GM23338 (cell line): Measurements from ENCODE around the gene CLDN19. TPM values are rescaled to one million over a fixed set of nuclear protein-coding genes. Genes with fewer than 3 reads are reported as not detected.

Experiments used
- ATAC-seq: fragments of 200-7000 bp; cut with Tn5 transposase; 3 replicates; pipeline ENCODE4 v1.9.1; 2020
- DNase-seq: peaks from one replicate; pipeline ENCODE4 v3.0.0-alpha.2; 2015; ENCODE audit warnings: low spot score
- H2AFZ ChIP-seq: fragments of 200-600 bp; sonication (generic); 2 replicates; pipeline ENCODE4 v1.8.0; 2016; ENCODE audit warnings: antibody characterized with exemption, mild to moderate bottlenecking, moderate library complexity
- H3F3A ChIP-seq: fragments of 200-600 bp; sonication (generic); replicated peaks from 2 replicates; pipeline ENCODE4 v1.8.0; 2017; ENCODE audit warnings: antibody characterized with exemption, mixed run types, low read depth
- H3K27ac ChIP-seq: fragments of 200-600 bp; sonication (generic); 2 replicates; pipeline ENCODE4 v1.6.1; 2016; ENCODE audit warnings: low read depth
- H3K27me3 ChIP-seq: fragments of 200-600 bp; sonication (generic); 2 replicates; pipeline ENCODE4 v1.8.0; 2016; ENCODE audit warnings: mild to moderate bottlenecking, mixed run types, moderate library complexity; ENCODE audit not compliant: insufficient read depth
- H3K36me3 ChIP-seq: fragments of 200-600 bp; sonication (generic); 2 replicates; pipeline ENCODE4 v1.8.0; 2016; ENCODE audit warnings: mild to moderate bottlenecking; ENCODE audit not compliant: insufficient read depth
- H3K4me1 ChIP-seq: fragments of 200-600 bp; sonication (generic); 2 replicates; pipeline ENCODE4 v1.8.0; 2016; ENCODE audit warnings: mild to moderate bottlenecking, moderate library complexity; ENCODE audit not compliant: insufficient read depth
- H3K4me2 ChIP-seq: fragments of 200-600 bp; sonication (generic); 2 replicates; pipeline ENCODE4 v1.7.1; 2017; ENCODE audit warnings: mixed run types
- H3K4me3 ChIP-seq: fragments of 200-600 bp; sonication (generic); 2 replicates; pipeline ENCODE4 v1.6.1; 2016; ENCODE audit warnings: mixed run types
- H3K79me2 ChIP-seq: fragments of 200-600 bp; sonication (generic); replicated peaks from 2 replicates; pipeline ENCODE4 v1.8.0; 2017; ENCODE audit warnings: mild to moderate bottlenecking; ENCODE audit not compliant: insufficient read depth
- H3K9me2 ChIP-seq: fragments of 200-600 bp; sonication (generic); 2 replicates; pipeline ENCODE4 v1.8.0; 2017; ENCODE audit not compliant: insufficient read depth
- H4K20me1 ChIP-seq: fragments of 200-600 bp; sonication (generic); replicated peaks from 2 replicates; pipeline ENCODE4 v1.8.0; 2017; ENCODE audit warnings: mild to moderate bottlenecking; ENCODE audit not compliant: insufficient read depth
- H3K27ac Mint-ChIP-seq: 2 replicates; pipeline ENCODE4 v1.8.0; 2020; ENCODE audit warnings: inconsistent platforms, mild to moderate bottlenecking, moderate library complexity, mixed read lengths
- H3K27me3 Mint-ChIP-seq: 3 replicates; pipeline ENCODE4 v1.8.0; 2022; ENCODE audit warnings: low read depth, mild to moderate bottlenecking, moderate library complexity, mixed read lengths, inconsistent platforms; ENCODE audit not compliant: insufficient read depth, poor library complexity
- H3K36me3 Mint-ChIP-seq: 3 replicates; pipeline ENCODE4 v1.8.0; 2021; ENCODE audit warnings: low read depth, mild to moderate bottlenecking, inconsistent platforms, moderate library complexity, mixed read lengths
- H3K4me1 Mint-ChIP-seq: 3 replicates; pipeline ENCODE4 v1.8.0; 2020; ENCODE audit warnings: mild to moderate bottlenecking, inconsistent platforms, mixed read lengths
- H3K4me3 Mint-ChIP-seq: 3 replicates; pipeline ENCODE4 v1.8.0; 2021; ENCODE audit warnings: moderate library complexity, mild to moderate bottlenecking, inconsistent platforms, mixed read lengths
- H3K9me3 Mint-ChIP-seq: 3 replicates; pipeline ENCODE4 v1.8.0; 2020; ENCODE audit warnings: moderate library complexity, mild to moderate bottlenecking, inconsistent platforms, mixed read lengths
- CREB1 ChIP-seq: fragments of 250-450 bp; sonication (Bioruptor Pico); IDR thresholded peaks from 2 replicates; pipeline ENCODE4 v1.5.0; 2020; ENCODE audit warnings: low read depth, mild to moderate bottlenecking, moderate library complexity
- CTCF ChIP-seq, 2 experiments: fragments of 200-600 bp in 1 of 2; sonication (generic) in 1 of 2; conservative IDR thresholded peaks; 2 replicates each; pipeline versions ENCODE4 v1.5.1 to v1.6.1; 2016 to 2017; ENCODE audit warnings: antibody characterized with exemption in 2 of 2, low read depth in 2 of 2, mild to moderate bottlenecking in 2 of 2, moderate library complexity in 1 of 2
- EZH2 ChIP-seq: fragments of 200-600 bp; sonication (generic); IDR thresholded peaks from one replicate; pipeline ENCODE4 v1.8.0; 2017; ENCODE audit warnings: antibody characterized with exemption, mild to moderate bottlenecking, low read depth; ENCODE audit not compliant: unreplicated experiment
- JUNB ChIP-seq: IDR thresholded peaks from one replicate; pipeline ENCODE4 v1.6.1; 2016; ENCODE audit warnings: antibody characterized with exemption; ENCODE audit not compliant: unreplicated experiment
- NANOG ChIP-seq: IDR thresholded peaks from 2 replicates; pipeline ENCODE4 v1.6.1; 2016; ENCODE audit warnings: antibody characterized with exemption, borderline replicate concordance
- POLR2AphosphoS5 ChIP-seq: IDR thresholded peaks from 2 replicates; pipeline ENCODE4 v1.6.1; 2016; ENCODE audit warnings: antibody characterized with exemption, low read depth
- ZNF114 ChIP-seq: fragments of 250-450 bp; sonication (Bioruptor Pico); IDR thresholded peaks from 2 replicates; pipeline ENCODE4 v1.5.0; 2020; ENCODE audit warnings: mild to moderate bottlenecking, moderate library complexity
- ZNF331 ChIP-seq: fragments of 250-450 bp; sonication (Bioruptor Pico); IDR thresholded peaks from 2 replicates; pipeline ENCODE4 v1.5.0; 2020; ENCODE audit warnings: low read depth, mild to moderate bottlenecking, moderate library complexity
- long read RNA-seq: library from polyadenylated mRNA; unstranded; transcript quantifications from one replicate; pipeline ENCODE4 v2.0.0, GENCODE V29; 2020; ENCODE audit not compliant: unreplicated experiment
- polyA plus RNA-seq: library from polyadenylated mRNA; unstranded; fragments of >200 nt; fragmentation: Nextera tagmentation; extraction: Ambion mirVana; gene quantifications from 2 replicates; pipeline ENCODE4 v1.2.1, GENCODE V29; 2016
- total RNA-seq: library from RNA; depleted of rRNA; stranded (reverse); fragments of >200 nt; shearing (Covaris generic); gene quantifications from 2 replicates; pipeline ENCODE4 v1.2.3, GENCODE V29; 2014; rRNA removed
- TF ChIP-seq, protein P1 (sequence below): IDR thresholded peaks from 2 replicates; pipeline ENCODE4 v1.6.1; 2016; ENCODE audit warnings: antibody characterized with exemption

Gene CLDN19
- total RNA-seq (10.8 and 12.8 TPM in 2 replicates), polyA plus RNA-seq (2.3 and 2.6 TPM in 2 replicates)
- long read RNA-seq, partial matches to known transcripts = 0 of 3 reads
- long read RNA-seq, other reads (novel, unspliced or antisense) = 0 of 3 reads

DNA sequence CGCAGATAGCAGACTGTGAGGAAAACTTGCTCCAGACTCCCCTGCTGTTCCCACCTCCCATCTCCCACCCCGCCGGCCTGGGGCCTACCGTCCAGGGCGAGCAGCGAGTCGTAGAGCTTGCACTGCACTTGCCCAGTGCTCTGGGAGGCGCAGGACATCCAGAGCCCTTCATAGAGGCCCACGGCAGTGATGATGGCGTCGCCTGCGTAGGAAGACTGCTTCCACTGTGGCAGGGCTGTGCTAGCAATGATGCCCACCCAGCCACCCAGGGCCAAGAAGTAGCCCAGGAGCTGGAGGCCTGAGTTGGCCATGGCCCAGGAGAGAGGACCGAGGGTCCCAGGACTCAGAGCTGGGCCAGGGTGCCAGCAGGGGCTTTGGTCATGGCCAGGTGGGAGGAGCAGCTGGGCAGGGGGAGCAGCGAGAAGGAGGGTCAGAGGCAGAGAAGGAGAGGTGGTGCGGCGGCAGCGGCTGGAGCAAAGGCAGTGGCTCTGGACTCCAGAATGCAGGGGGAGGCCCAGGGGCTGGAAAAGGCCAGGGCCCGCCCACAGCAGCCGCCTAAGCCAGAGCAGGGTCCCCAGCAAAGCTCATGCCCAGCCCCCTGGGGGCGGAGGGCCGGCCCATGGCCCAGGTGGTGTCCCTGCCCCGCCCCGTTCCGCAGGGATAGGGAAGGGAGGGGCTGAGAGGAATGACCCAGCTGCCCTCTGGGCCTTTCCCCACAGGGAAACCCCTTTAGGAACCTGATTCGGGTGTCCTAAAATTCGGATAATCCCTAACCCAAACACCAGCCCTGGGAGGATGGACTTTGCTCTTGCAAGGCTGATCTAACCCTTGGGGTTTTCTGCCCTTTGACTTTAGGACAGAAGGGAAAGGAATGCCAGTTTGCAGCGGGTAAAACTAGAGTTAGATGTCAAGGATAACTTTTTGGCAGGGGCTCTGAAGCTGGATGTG, at the start of gene CLDN19:
Gene CLDN19 (minus strand): TSS at position 484 of the 948 bp plus-strand sequence. CDS start 173 bp downstream, at position 311.
- Histone ChIP-seq H3F3A (no peaks in the 10 kb centered on the region), H3K36me3 (no peaks in the 10 kb centered on the region), H3K4me2 (peak within 1 kb of the TSS; percentile 85), H3K4me1 (peaks cover 22% of the 10 kb centered on the region), H3K4me3 (peak within 1 kb of the TSS; percentile 47), H3K27ac (0 out of 2 replicates have a peak within 1 kb of the TSS, but pooled peaks have one; percentile 55), H2AFZ (peak within 1 kb of the TSS; percentile 95), H3K79me2 (no peaks in the 10 kb centered on the region), H3K9me2 (no peaks in the 10 kb centered on the region), H3K27me3 (no peaks in the 10 kb centered on the region), H4K20me1 (no peaks in the 10 kb centered on the region)
- Mint-ChIP-seq H3K27me3 (peaks cover 12% of the 10 kb centered on the region), H3K4me1 (peaks cover 42% of the 10 kb centered on the region), H3K27ac (peak within 1 kb of the TSS; percentile 84), H3K4me3 (peak within 1 kb of the TSS; percentile 60), H3K36me3 (peaks cover 2% of the 10 kb centered on the region; the same call in 1 of the 3 replicates), H3K9me3 (no peaks in the 10 kb centered on the region)
- TF ChIP-seq JUNB (peak; percentile 75), CTCF (conservative IDR thresholded peaks at IDR 0.05; ENCODE audit: low read depth in 2 of 2) (no peak), POLR2AphosphoS5 (peak; percentile 62)
- DNase-seq (peak; percentile 93), ATAC-seq (peak; percentile 90)

DNA sequence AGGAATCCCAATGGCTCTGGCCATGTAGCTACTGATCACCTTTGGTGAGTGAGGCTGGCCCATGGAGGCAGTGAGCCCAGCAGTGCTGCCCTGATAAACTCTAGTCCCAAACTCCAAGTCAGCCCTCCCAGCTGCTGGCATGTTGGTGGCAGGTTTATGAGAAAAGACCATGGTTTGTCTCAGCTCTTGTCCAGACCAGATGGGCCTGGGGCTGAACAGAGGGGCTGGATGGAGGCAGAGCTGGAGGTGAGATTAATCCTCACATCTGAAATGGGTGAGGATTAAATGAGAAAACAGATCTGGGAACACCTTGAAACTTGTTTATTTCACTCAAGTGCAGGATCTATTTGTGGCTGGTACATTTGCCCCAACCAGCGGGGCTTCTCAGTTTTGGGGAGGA, 48.0 kb upstream of the CLDN19 start:
- no peak overlapping the region for H3K27ac Mint-ChIP-seq

More for the DNA sequence above, 48.0 kb upstream of the CLDN19 start:
- Histone ChIP-seq H3K36me3 (no peaks in the 10 kb centered on the region), H3F3A (0 out of 2 replicates have a peak, but pooled peaks cover 11% of the 10 kb centered on the region), H4K20me1 (0 out of 2 replicates have a peak, but pooled peaks cover 4% of the 10 kb centered on the region), H3K79me2 (no peaks in the 10 kb centered on the region), H3K27ac (no peak overlapping the region), H3K9me2 (no peaks in the 10 kb centered on the region), H3K4me1 (peaks cover 5% of the 10 kb centered on the region; the same call in 1 of the 2 replicates), H3K4me3 (no peak overlapping the region), H3K4me2 (no peak overlapping the region), H2AFZ (no peak overlapping the region), H3K27me3 (peaks cover 6% of the 10 kb centered on the region; the same call in 1 of the 2 replicates)
- TF ChIP-seq EZH2 (no peak), POLR2AphosphoS5 (no peak), ZNF114 (CRISPR knock-in tag) (no peak), CREB1 (CRISPR knock-in tag) (no peak), CTCF (conservative IDR thresholded peaks at IDR 0.05; ENCODE audit: low read depth in 2 of 2) (no peak), NANOG (no peak), JUNB (no peak), ZNF331 (CRISPR knock-in tag) (no peak)
- TF ChIP-seq, protein P1, sequence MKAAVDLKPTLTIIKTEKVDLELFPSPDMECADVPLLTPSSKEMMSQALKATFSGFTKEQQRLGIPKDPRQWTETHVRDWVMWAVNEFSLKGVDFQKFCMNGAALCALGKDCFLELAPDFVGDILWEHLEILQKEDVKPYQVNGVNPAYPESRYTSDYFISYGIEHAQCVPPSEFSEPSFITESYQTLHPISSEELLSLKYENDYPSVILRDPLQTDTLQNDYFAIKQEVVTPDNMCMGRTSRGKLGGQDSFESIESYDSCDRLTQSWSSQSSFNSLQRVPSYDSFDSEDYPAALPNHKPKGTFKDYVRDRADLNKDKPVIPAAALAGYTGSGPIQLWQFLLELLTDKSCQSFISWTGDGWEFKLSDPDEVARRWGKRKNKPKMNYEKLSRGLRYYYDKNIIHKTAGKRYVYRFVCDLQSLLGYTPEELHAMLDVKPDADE = no peak
- H3K4me3 Mint-ChIP-seq = no peak overlapping the region
- DNase-seq = no peak
- no peaks in the 10 kb centered on the region for H3K9me3 Mint-ChIP-seq
- H3K36me3 Mint-ChIP-seq = no peaks in the 10 kb centered on the region
- H3K27me3 Mint-ChIP-seq = peaks cover 7% of the 10 kb centered on the region
- ATAC-seq = no peak
- peaks cover 11% of the 10 kb centered on the region for H3K4me1 Mint-ChIP-seq
